HEK293 (cell line): ENCODE data around the gene FOXN3.
A peak's percentile ranks its signal among the peaks of the same experiment; 100 is the strongest.

ENCODE experiments used
- CTCF ChIA-PET: fragments of 350-600 bp; formaldehyde crosslinking; extraction: SDS; loops from one replicate; lab custom pipeline; 2021; ENCODE audit warnings: antibody characterized with exemption; lab: Yijun Ruan, JAX
- POLR2A ChIA-PET: fragments of 300-600 bp; formaldehyde crosslinking; extraction: SDS; loops from one replicate; lab custom pipeline; 2020; ENCODE audit warnings: antibody characterized with exemption, inconsistent platforms; lab: Yijun Ruan, JAX
- H3K27ac ChIP-seq: fragments of 200-500 bp; sonication (Bioruptor generic); 2 replicates; pipeline ENCODE4 v1.5.1; 2014; ENCODE audit warnings: low read depth, low read length, control low read depth, inconsistent platforms; ENCODE audit errors: extremely low read depth
- H3K36me3 ChIP-seq, 2 experiments: fragments of 200-500 bp in 1 of 2; sonication (Bioruptor generic) in 1 of 2; 1 replicate in 1 of 2; 2 replicates in 1 of 2; pipeline ENCODE4 v1.5.1; 2014 to 2017; ENCODE audit warnings: inconsistent platforms in 2 of 2, low read length in 2 of 2; ENCODE audit not compliant: control insufficient read depth in 2 of 2, insufficient read depth in 1 of 2
- H3K4me1 ChIP-seq: fragments of 200-500 bp; sonication (Bioruptor generic); 2 replicates; pipeline ENCODE4 v1.5.1; 2014; ENCODE audit warnings: mild to moderate bottlenecking, low read length, inconsistent platforms; ENCODE audit not compliant: control insufficient read depth, insufficient read depth
- H3K4me3 ChIP-seq: 2 replicates; pipeline ENCODE4 v1.5.1; 2011; ENCODE audit warnings: low read depth, mild to moderate bottlenecking, control low read depth, low read length, moderate library complexity
- H3K9me3 ChIP-seq: fragments of 200-500 bp; sonication (Bioruptor generic); 2 replicates; pipeline ENCODE4 v1.5.1; 2014; ENCODE audit warnings: low read depth, low read length, inconsistent platforms; ENCODE audit not compliant: control insufficient read depth, insufficient read depth
- GLI2 ChIP-seq: fragments of 450-650 bp; formaldehyde crosslinking; IDR thresholded peaks from 2 replicates; pipeline ENCODE4; 2017; ENCODE audit warnings: missing biosample characterization, missing genetic modification characterization, low read depth, borderline replicate concordance
- HOXC10 ChIP-seq: sonication (generic); formaldehyde crosslinking; IDR thresholded peaks from 2 replicates; pipeline ENCODE4 v1.8.1; 2023; ENCODE audit warnings: mild to moderate bottlenecking, missing genetic modification reagents
- IKZF3 ChIP-seq: fragments of 450-650 bp; IDR thresholded peaks from 2 replicates; pipeline ENCODE4 v1.5.0; 2018; ENCODE audit warnings: missing biosample characterization, mild to moderate bottlenecking, missing genetic modification characterization, moderate library complexity
- INSM2 ChIP-seq: fragments of 450-650 bp; formaldehyde crosslinking; IDR thresholded peaks from 2 replicates; pipeline ENCODE4 v1.5.1; 2016; ENCODE audit warnings: missing biosample characterization, missing genetic modification characterization
- OVOL3 ChIP-seq: fragments of 450-650 bp; formaldehyde crosslinking; IDR thresholded peaks from 2 replicates; pipeline ENCODE4 v1.5.1; 2016; ENCODE audit warnings: missing biosample characterization, missing genetic modification characterization
- WT1 ChIP-seq: fragments of 450-650 bp; formaldehyde crosslinking; IDR thresholded peaks from 2 replicates; pipeline ENCODE4 v1.5.1; 2016; ENCODE audit warnings: missing biosample characterization, missing genetic modification characterization
- YY2 ChIP-seq: fragments of 450-650 bp; formaldehyde crosslinking; IDR thresholded peaks from 2 replicates; pipeline ENCODE4 v1.5.1; 2016; ENCODE audit warnings: missing biosample characterization, missing genetic modification characterization
- ZEB2 ChIP-seq: fragments of 450-650 bp; formaldehyde crosslinking; IDR thresholded peaks from 2 replicates; pipeline ENCODE4 v1.5.1; 2016; ENCODE audit warnings: missing biosample characterization, missing genetic modification characterization
- ZFP37 ChIP-seq: fragments of 450-650 bp; formaldehyde crosslinking; IDR thresholded peaks from 2 replicates; pipeline ENCODE4 v1.5.1; 2016; ENCODE audit warnings: missing biosample characterization, missing genetic modification characterization
- ZFP41 ChIP-seq: fragments of 450-650 bp; formaldehyde crosslinking; IDR thresholded peaks from 2 replicates; pipeline ENCODE4 v1.5.1; 2016; ENCODE audit warnings: missing biosample characterization, missing genetic modification characterization, borderline replicate concordance
- ZNF169 ChIP-seq: fragments of 450-650 bp; formaldehyde crosslinking; IDR thresholded peaks from 2 replicates; pipeline ENCODE4 v1.5.1; 2016; ENCODE audit warnings: missing biosample characterization, missing genetic modification characterization
- ZNF19 ChIP-seq: fragments of 450-650 bp; formaldehyde crosslinking; IDR thresholded peaks from 2 replicates; pipeline ENCODE4; 2016; ENCODE audit warnings: missing biosample characterization, missing genetic modification characterization, low read depth
- ZNF292 ChIP-seq: fragments of 450-650 bp; formaldehyde crosslinking; IDR thresholded peaks from 2 replicates; pipeline ENCODE4 v1.5.1; 2016; ENCODE audit warnings: low read depth, missing biosample characterization, missing genetic modification characterization, borderline replicate concordance
- ZNF302 ChIP-seq: fragments of 450-650 bp; formaldehyde crosslinking; IDR thresholded peaks from 2 replicates; pipeline ENCODE4 v1.5.1; 2016; ENCODE audit warnings: missing biosample characterization, missing genetic modification characterization, low read depth
- ZNF324 ChIP-seq: fragments of 450-650 bp; formaldehyde crosslinking; IDR thresholded peaks from 2 replicates; pipeline ENCODE4 v1.5.1; 2016; ENCODE audit warnings: missing biosample characterization, missing genetic modification characterization
- ZNF394 ChIP-seq: fragments of 450-650 bp; formaldehyde crosslinking; IDR thresholded peaks from 2 replicates; pipeline ENCODE4 v1.5.1; 2016; ENCODE audit warnings: missing biosample characterization, missing genetic modification characterization, mild to moderate bottlenecking, moderate library complexity, borderline replicate concordance
- ZNF544 ChIP-seq: fragments of 450-650 bp; formaldehyde crosslinking; IDR thresholded peaks from 2 replicates; pipeline ENCODE4 v1.5.0; 2017; ENCODE audit warnings: missing biosample characterization, missing genetic modification characterization
- ZNF561 ChIP-seq: fragments of 450-650 bp; IDR thresholded peaks from 2 replicates; pipeline ENCODE4 v1.5.1; 2018; ENCODE audit warnings: missing biosample characterization, missing genetic modification characterization, borderline replicate concordance
- ZNF830 ChIP-seq: fragments of 450-650 bp; IDR thresholded peaks from 2 replicates; pipeline ENCODE4 v1.5.0; 2018; ENCODE audit warnings: missing biosample characterization, missing genetic modification characterization, low read depth, mild to moderate bottlenecking, moderate library complexity
- TF ChIP-seq, protein P1 (sequence below): fragments of 450-650 bp; formaldehyde crosslinking; IDR thresholded peaks from 2 replicates; pipeline ENCODE4 v1.5.1; 2016; ENCODE audit warnings: missing biosample characterization, missing genetic modification characterization
- TF ChIP-seq, protein P2 (sequence below): fragments of 450-650 bp; formaldehyde crosslinking; IDR thresholded peaks from 2 replicates; pipeline ENCODE4 v1.5.1; 2017; ENCODE audit warnings: missing biosample characterization, mild to moderate bottlenecking, missing genetic modification characterization, moderate library complexity

Gene FOXN3

GRCh38 chr14:89330236-89331002 is 86.6 kb downstream of the FOXN3 start:
- ChIA-PET CTCF (no interaction called here), POLR2A (no interaction called here)
- no peak overlapping the region for H3K4me3 ChIP-seq
- H3K27ac ChIP-seq = no peak overlapping the region
- no peaks in the 10 kb centered on the region for H3K9me3 ChIP-seq
- TF ChIP-seq ZNF169 (no peak), ZNF561 (tag by site-specific recombination) (no peak), YY2 (tag by site-specific recombination) (no peak), INSM2 (tag by site-specific recombination) (no peak), ZNF544 (tag by site-specific recombination) (no peak), ZNF394 (tag by site-specific recombination) (no peak), GLI2 (tag by site-specific recombination) (no peak), ZFP41 (tag by site-specific recombination) (no peak), OVOL3 (no peak), IKZF3 (tag by site-specific recombination) (no peak), HOXC10 (CRISPR knock-in tag) (no peak), ZFP37 (tag by site-specific recombination) (no peak), ZNF830 (tag by site-specific recombination) (no peak), ZEB2 (tag by site-specific recombination) (no peak), ZNF302 (tag by site-specific recombination) (no peak)
- TF ChIP-seq, protein P1, sequence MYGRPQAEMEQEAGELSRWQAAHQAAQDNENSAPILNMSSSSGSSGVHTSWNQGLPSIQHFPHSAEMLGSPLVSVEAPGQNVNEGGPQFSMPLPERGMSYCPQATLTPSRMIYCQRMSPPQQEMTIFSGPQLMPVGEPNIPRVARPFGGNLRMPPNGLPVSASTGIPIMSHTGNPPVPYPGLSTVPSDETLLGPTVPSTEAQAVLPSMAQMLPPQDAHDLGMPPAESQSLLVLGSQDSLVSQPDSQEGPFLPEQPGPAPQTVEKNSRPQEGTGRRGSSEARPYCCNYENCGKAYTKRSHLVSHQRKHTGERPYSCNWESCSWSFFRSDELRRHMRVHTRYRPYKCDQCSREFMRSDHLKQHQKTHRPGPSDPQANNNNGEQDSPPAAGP (tag by site-specific recombination) = no peak
- peaks cover 0 to 3% of the 10 kb centered on the region in 2 experiments; a peak in 1 of 3 replicates for H3K36me3 ChIP-seq
- H3K4me1 ChIP-seq = peaks cover 3% of the 10 kb centered on the region; the same call in 1 of the 2 replicates

DNA sequence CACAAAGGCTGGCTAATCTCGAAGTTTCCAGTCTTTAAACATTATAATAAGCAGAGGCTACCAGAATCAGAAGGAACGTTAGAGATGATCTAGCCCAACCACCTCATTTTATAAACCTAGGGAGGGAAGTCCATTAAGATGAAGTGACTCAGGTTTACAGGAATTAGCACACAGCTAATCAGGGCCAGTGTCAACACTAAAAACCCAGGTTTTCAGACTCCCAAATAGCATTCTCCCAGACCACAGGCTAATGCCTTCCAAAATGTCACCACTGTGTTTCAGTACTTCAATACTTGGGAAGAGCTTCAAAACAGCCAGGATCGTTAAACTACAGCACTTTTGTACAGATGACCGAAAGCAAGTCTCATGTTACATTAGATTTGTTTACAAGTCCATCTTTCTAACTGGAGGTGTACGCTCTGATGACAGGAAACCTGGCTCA is 89.2 kb downstream of the FOXN3 start:
- Histone ChIP-seq H3K27ac (no peak overlapping the region), H3K4me1 (peaks cover 3% of the 10 kb centered on the region; the same call in 1 of the 2 replicates), H3K36me3 (peaks cover 0 to 3% of the 10 kb centered on the region in 2 experiments; a peak in 1 of 3 replicates), H3K4me3 (no peak overlapping the region), H3K9me3 (no peaks in the 10 kb centered on the region)
- ChIA-PET POLR2A (no interaction called here), CTCF (no interaction called here)
- TF ChIP-seq ZNF19 (tag by site-specific recombination) (no peak), WT1 (tag by site-specific recombination) (0 out of 2 replicates have a peak, but pooled peaks have one; percentile 19), ZNF292 (tag by site-specific recombination) (no peak), ZNF324 (tag by site-specific recombination) (no peak)
- TF ChIP-seq, protein P2, sequence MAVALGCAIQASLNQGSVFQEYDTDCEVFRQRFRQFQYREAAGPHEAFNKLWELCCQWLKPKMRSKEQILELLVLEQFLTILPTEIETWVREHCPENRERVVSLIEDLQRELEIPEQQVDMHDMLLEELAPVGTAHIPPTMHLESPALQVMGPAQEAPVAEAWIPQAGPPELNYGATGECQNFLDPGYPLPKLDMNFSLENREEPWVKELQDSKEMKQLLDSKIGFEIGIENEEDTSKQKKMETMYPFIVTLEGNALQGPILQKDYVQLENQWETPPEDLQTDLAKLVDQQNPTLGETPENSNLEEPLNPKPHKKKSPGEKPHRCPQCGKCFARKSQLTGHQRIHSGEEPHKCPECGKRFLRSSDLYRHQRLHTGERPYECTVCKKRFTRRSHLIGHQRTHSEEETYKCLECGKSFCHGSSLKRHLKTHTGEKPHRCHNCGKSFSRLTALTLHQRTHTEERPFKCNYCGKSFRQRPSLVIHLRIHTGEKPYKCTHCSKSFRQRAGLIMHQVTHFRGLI (tag by site-specific recombination) = peak; percentile 60; the same call in 1 of the 2 replicates
